ENCODE measurements around the gene STX5.

GRCh38 chr11:62880803-62881578 lies 49.1 kb upstream of the STX5 start, which contains the start of gene SLC3A2:
- TF ChIP-seq CTCF (IDR thresholded peaks at IDR 0.05) (peak; percentile 56 to 89 (median 80)), POLR2A (IDR thresholded peaks at IDR 0.05) (peak; percentile 98 to 99 (median 99))

All from body of pancreas (tissue), 4 donors.